Activated CD8-positive, alpha-beta memory T cell treated with anti-CD3 and anti-CD28 coated beads, Interleukin-2, amount 50 U/mL, for 1 hour (primary cell): Measurements from ENCODE around the gene MESP2.

ENCODE experiments used
- DNase-seq: peaks from one replicate; pipeline ENCODE4 v3.0.0-alpha.2; 2020; ENCODE audit errors: extremely low read depth

MESP2 gene

GRCh38 chr15:89802231-89802928, 26.2 kb downstream of the MESP2 start:
- no peak for DNase-seq

- DNase-seq = no peak
Observed at GRCh38 chr15:89802986-89803824, 27.1 kb downstream of the MESP2 start.

- DNase-seq = no peak
Observed at GRCh38 chr15:89803941-89804800, 28.0 kb downstream of the MESP2 start.

- DNase-seq = no peak
Observed at GRCh38 chr15:89805241-89806209, 29.4 kb downstream of the MESP2 start.

GRCh38 chr15:89806210-89806558, 30.1 kb downstream of the MESP2 start:
- no peak for DNase-seq

- no peak for DNase-seq
Observed at GRCh38 chr15:89806559-89807550, 30.7 kb downstream of the MESP2 start.

GRCh38 chr15:89807689-89808088, 31.6 kb downstream of the MESP2 start:
- no peak for DNase-seq

- DNase-seq = no peak
Observed at GRCh38 chr15:89808160-89808870, 32.2 kb downstream of the MESP2 start.

- no peak for DNase-seq
Observed at GRCh38 chr15:89809093-89809786, 33.1 kb downstream of the MESP2 start.

GRCh38 chr15:89809787-89810148, 33.6 kb downstream of the MESP2 start:
- no peak for DNase-seq

GRCh38 chr15:89810837-89811236, 34.7 kb downstream of the MESP2 start:
- no peak for DNase-seq

GRCh38 chr15:89812011-89812846, 36.1 kb downstream of the MESP2 start:
- DNase-seq = no peak

- no peak for DNase-seq
Observed at GRCh38 chr15:89812847-89813320, 36.8 kb downstream of the MESP2 start.

- DNase-seq = no peak
Observed at GRCh38 chr15:89813381-89814111, 37.4 kb downstream of the MESP2 start.

GRCh38 chr15:89814112-89814742, 38.1 kb downstream of the MESP2 start:
- no peak for DNase-seq

- no peak for DNase-seq
Observed at GRCh38 chr15:89815769-89816168, 39.6 kb downstream of the MESP2 start.
